A204.1 (cell line): ENCODE data around the gene C1orf35.

ENCODE experiments used
- FAIRE-seq: peaks from 2 replicates; lab custom pipeline; 2012; peaks lifted over from hg19 to GRCh38; lab: Jason Lieb, UNC

Gene C1orf35

DNA sequence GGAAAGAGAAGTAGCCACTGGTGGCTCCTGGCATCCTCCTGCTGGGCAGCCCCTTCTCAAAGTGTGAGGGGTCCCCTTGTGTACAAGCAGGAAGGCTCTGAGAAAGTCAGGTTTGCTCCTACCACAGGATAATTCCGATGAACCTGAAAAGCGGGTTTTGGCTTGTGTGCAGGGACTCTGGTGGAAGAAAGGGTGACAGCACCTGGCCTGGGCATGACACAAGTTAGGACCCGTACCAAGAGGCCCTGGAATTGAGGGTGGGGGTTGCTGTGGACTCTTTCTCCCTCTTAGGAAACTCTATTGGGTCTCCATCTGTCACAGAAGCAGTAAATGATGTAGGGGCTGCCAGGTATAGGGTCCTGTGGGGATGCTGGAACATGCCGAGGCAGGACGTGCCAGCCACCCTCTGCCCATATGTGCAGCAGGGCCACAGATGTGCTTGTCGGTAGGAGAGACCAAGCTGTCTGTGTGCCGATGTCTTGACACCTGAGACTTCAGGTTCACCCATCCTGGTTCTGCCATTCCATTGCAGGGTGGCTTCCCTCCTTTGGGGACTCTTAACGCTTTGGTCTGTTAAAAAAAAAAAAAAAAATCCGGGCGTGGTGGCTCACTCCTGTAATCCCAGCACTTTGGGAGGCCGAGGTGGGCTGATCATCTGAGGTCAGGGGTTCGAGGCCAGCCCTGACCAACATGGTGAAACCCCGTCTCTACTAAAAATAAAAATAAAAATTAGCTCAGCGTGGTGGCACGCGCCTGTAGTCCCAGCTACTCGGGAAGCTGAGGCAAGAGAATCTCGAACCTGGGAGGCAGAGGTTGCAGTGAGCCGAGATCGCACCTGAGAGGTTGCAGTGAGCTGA lies 9.8 kb downstream of the C1orf35 start:
- FAIRE-seq, result no peak

DNA sequence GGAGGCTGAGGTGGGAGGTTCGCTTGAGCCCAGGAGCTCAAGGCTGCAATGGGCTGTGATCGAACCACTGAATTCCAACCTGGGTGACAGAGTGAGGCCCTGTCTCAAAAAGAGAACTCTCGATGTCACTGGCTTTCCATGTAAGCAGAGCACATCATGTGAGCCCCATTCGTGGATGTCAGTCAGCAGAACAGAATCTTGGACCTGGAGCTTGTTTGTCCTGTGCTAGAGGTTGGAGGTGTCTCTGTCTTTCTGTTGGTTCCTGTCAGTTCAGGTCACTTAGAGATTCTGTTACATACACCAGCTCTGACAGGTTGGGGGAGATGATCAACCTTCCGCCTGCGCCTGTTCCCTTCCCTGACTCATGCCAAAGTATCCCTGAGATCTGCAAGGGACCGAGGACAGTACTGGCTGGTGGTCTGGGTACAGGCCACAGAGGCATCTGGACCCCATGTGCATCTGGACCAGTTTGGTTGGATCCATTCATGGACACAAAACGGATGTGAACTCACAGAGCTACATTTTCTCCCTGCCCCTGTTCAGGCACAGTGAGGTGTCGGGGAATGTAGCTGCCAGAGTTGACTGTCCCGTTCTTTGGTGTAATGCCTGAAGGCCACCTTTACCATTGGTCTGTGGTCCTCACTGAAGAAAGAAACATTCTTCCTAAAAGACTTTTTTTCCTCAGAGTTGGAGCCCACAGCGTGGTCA lies 10.6 kb downstream of the C1orf35 start:
- no peak for FAIRE-seq

DNA sequence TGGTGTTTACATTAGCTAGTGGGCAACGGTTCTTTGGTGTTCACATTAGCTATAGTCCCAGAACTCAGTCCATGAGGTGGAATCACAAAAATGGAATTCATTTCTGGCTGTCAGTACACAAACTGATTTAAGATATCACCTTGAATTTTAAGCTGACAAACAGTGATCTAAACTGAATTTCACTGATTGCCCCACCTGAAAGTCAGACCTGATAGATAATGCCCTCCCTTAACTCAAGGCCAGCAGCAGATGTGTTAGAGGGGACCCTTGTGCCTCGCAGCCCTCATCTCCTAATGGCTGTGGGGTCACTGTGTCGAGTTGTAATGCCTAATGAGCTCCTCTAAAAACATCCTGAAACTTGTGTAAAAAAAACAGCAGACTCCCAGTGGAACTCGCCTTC lies 12.0 kb downstream of the C1orf35 start:
- no peak for FAIRE-seq

DNA sequence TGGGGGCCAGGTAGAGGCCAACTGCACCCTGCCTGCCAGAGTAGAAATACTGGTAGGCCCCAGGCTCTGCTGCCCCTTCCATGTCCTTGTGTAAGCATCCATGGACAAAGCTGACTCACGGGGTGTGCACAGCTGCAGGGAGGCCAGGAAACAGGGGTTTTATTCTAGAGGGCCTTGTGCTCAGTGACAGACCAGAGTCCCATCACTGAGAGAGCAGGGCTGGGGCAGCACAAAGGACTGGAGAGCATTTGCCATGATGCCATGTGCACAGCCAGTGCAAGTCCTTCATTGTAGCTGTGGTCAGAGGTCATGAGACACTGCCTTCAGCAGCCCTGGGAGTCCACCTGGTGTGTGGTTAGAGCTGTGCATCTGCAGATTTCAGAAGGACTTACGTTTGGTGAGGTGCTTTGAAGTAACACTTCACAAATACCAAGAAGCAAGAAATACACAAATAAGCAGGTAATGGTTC lies 12.5 kb downstream of the C1orf35 start:
- FAIRE-seq, result no peak

DNA sequence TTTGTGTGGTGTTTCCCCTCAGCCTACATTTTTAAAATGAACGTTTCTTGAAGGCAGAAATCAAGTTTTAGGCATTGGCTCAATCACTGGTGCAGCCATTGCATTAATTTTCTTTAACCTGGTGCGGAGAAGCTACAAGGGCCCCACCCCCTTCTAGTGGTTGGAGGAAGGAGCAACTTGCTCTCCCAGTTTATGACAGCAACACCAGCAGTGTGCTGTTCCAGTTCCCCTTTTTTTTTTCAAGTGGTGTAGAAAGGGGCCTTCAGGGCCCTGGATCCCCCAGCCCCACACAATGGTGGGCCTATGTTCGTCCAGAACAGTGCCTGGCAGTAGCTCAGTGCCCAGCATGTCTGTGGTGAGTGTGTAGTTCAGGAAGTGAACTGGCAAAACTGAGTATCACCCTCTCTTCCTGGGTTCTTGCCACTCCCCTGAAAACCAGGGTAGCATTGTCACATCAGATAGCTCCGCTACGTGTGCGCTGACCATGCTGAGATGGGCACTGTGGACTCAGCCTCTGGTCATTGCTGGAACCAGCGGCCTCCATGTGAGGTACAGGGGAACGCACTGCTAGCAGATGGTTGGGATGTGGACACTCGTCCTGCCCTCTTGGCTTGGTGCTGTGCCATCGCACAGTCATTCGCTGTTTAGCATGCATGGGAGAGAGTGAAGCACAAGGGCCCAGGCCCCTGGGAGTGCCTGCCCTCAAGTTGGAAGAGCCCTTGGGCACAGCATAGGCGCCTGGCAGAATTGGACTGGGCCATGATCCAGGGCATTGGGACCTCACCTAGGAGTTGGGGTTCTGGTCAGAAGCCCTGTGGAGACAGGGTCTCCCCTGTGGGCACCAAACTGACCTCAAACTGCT lies 13.4 kb downstream of the C1orf35 start:
- FAIRE-seq, result no peak

DNA sequence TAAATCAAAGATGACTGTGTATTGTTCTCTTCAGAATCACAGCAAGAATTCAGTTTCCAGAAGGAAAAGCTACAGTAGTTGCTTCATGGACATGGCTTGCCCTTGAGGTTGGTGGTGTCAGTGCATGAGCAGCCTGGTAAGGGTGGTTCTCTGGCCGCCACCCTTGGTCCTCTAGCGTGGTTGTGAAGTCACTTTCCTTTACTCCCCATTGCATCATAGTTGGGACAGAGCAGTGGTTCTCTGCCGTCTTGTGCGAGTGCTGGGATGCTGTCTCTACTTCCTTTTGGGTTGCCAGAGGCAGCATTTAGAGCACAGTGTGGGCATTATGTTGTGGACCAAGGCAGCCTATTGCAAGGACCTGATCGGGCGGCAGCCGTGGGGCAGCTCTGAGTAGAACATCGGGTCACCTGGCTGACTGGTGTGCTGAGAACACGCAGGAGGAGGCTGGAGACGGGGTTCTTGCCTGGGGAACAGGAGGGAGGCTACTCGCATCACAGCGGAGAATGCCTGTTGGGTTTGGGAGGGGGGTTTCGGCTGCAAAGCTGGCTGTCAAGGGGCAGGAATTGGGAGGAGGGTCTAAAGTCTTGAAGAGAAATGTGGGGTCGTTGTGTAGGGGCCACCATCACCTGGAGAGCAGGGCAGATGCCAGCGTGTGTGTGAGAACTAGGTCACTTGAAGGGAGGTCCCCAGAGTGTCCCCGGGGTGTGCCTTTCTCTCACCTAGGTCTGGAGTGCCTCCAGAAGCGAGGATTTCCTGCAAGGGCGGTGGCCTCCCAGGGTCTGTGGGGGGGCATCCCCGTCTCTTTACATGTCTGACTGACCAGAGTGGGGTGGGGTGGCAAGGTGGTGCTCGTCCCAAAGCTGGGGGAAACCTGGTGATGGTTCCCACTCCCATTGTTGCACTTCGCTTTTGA lies 14.3 kb downstream of the C1orf35 start:
- FAIRE-seq, result no peak

- FAIRE-seq, result no peak
These were observed 15.3 kb downstream of the C1orf35 start for GRCh38 chr1:228087771-228088251.

GRCh38 chr1:228085287-228085951 lies 17.7 kb downstream of the C1orf35 start:
- no peak for FAIRE-seq

GRCh38 chr1:228084797-228085196 lies 18.3 kb downstream of the C1orf35 start:
- FAIRE-seq, result no peak

GRCh38 chr1:228084325-228084724 lies 18.8 kb downstream of the C1orf35 start:
- no peak for FAIRE-seq

- FAIRE-seq, result no peak
These were observed 19.2 kb downstream of the C1orf35 start for GRCh38 chr1:228083871-228084278.

- FAIRE-seq, result no peak
These were observed 19.9 kb downstream of the C1orf35 start for GRCh38 chr1:228082918-228083870.

GRCh38 chr1:228082214-228082917 lies 20.8 kb downstream of the C1orf35 start, which contains the start of gene ARF1:
Gene ARF1 (plus strand): TSS chr1:228082708. CDS start chr1:228097115, 14,407 bp downstream.
- no peak for FAIRE-seq

GRCh38 chr1:228081578-228082213 lies 21.4 kb downstream of the C1orf35 start:
- FAIRE-seq, result no peak

DNA sequence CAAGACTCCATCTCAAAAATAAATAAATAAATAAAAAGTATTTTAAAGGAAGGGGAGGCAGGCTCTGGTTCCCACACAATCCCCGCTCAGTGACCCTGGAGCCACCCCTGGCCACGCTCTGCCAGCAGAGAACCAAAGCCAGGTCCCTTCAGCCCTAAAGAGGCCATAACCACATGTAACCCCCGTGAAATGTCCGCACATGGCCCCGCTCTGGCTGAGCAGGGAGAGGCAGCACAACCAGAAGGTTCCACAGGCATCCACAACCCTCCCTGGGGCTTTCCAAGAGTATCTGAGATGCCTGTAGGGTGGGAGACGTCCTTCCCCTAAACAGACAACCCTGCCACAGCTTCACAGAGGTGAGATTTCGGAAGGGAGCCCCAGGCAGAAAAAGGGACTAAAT lies 22.0 kb downstream of the C1orf35 start:
- no peak for FAIRE-seq

- no peak for FAIRE-seq
These were observed 23.4 kb downstream of the C1orf35 start for GRCh38 chr1:228079601-228080263.

DNA sequence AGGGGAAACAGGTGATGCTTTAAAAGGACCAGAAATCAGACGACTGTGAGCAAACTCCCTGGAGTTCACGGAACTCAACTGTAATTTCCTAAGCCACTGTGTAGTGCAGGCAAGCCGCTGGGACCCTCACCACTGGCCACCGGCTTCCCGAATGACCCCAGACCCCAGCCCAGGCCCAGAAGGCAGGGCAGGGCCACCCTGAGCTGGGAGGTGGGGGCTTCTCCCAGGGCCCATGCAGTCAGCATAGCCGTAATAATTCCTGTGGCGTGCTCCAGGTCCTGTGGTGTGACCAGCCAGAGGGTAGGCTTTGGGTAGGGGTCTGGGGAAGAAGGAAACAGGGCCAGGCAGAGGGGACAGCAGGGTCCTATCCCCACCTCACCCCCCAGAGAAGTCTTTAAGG lies 24.1 kb downstream of the C1orf35 start:
- FAIRE-seq, result no peak
